ENCODE data around the gene ZNF213.

DNA sequence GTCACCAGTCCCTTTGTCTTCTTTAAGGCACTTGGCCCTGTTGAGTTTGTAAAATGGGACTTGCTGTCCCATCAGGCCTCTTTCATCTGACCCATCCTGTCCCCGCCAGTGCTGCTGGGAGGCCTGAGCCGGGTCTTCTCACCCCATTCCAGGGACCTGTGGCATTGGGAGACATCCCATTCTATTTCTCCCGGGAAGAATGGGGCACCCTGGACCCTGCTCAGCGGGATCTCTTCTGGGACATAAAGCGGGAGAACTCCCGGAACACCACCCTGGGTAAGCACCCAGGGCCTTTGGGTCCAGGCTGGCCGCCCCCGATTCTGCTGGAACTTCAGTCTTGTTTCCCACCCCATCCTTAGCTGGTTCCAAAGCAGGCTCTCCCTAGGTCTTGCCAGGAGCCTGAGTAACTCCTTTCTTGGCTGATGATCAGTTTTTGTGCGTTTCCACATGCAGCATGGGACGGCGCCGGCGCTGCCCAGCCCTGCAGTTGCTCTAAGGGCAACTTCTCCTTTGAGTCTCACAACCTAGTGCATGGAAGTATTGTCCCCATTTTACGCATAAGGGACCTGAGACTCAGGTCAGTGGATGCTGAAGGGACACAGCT, 4.1 kb downstream of the ZNF213 start:
- TF ChIP-seq, protein P1, sequence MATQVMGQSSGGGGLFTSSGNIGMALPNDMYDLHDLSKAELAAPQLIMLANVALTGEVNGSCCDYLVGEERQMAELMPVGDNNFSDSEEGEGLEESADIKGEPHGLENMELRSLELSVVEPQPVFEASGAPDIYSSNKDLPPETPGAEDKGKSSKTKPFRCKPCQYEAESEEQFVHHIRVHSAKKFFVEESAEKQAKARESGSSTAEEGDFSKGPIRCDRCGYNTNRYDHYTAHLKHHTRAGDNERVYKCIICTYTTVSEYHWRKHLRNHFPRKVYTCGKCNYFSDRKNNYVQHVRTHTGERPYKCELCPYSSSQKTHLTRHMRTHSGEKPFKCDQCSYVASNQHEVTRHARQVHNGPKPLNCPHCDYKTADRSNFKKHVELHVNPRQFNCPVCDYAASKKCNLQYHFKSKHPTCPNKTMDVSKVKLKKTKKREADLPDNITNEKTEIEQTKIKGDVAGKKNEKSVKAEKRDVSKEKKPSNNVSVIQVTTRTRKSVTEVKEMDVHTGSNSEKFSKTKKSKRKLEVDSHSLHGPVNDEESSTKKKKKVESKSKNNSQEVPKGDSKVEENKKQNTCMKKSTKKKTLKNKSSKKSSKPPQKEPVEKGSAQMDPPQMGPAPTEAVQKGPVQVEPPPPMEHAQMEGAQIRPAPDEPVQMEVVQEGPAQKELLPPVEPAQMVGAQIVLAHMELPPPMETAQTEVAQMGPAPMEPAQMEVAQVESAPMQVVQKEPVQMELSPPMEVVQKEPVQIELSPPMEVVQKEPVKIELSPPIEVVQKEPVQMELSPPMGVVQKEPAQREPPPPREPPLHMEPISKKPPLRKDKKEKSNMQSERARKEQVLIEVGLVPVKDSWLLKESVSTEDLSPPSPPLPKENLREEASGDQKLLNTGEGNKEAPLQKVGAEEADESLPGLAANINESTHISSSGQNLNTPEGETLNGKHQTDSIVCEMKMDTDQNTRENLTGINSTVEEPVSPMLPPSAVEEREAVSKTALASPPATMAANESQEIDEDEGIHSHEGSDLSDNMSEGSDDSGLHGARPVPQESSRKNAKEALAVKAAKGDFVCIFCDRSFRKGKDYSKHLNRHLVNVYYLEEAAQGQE (IDR thresholded peaks at IDR 0.05; ENCODE audit: borderline replicate concordance), result no peak
- TF ChIP-seq POLR2AphosphoS5 (IDR thresholded peaks at IDR 0.05) (no peak), EZH2 (IDR thresholded peaks at IDR 0.05; ENCODE audit: borderline replicate concordance, insufficient read depth, low read length, poor library complexity, severe bottlenecking) (no peak), EP300 (conservative IDR thresholded peaks at IDR 0.05; ENCODE audit: poor library complexity, severe bottlenecking) (no peak), TAF1 (IDR thresholded peaks at IDR 0.05; ENCODE audit: low read depth) (no peak), RAD21 (conservative IDR thresholded peaks at IDR 0.05) (no peak), SMC3 (conservative IDR thresholded peaks at IDR 0.05; ENCODE audit: poor library complexity) (no peak), MXI1 (conservative IDR thresholded peaks at IDR 0.05; ENCODE audit: poor library complexity, severe bottlenecking) (no peak)
- TF ChIP-seq, protein P2, sequence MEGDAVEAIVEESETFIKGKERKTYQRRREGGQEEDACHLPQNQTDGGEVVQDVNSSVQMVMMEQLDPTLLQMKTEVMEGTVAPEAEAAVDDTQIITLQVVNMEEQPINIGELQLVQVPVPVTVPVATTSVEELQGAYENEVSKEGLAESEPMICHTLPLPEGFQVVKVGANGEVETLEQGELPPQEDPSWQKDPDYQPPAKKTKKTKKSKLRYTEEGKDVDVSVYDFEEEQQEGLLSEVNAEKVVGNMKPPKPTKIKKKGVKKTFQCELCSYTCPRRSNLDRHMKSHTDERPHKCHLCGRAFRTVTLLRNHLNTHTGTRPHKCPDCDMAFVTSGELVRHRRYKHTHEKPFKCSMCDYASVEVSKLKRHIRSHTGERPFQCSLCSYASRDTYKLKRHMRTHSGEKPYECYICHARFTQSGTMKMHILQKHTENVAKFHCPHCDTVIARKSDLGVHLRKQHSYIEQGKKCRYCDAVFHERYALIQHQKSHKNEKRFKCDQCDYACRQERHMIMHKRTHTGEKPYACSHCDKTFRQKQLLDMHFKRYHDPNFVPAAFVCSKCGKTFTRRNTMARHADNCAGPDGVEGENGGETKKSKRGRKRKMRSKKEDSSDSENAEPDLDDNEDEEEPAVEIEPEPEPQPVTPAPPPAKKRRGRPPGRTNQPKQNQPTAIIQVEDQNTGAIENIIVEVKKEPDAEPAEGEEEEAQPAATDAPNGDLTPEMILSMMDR (IDR thresholded peaks at IDR 0.05; ENCODE audit: poor library complexity, severe bottlenecking), result no peak
